MM.1S (cell line): ENCODE data around the gene NFATC2.

Experiments
- DNase-seq: peaks from one replicate; pipeline ENCODE4 v3.0.0-alpha.2; 2015
- H2AFZ ChIP-seq: fragments of 300-600 bp; sonication (generic); 2 replicates; pipeline ENCODE4 v1.6.0; 2016; ENCODE audit warnings: antibody characterized with exemption, low read length
- H3F3A ChIP-seq: fragments of 300-600 bp; sonication (generic); 2 replicates; pipeline ENCODE4 v1.6.1; 2016; ENCODE audit warnings: mild to moderate bottlenecking, antibody characterized with exemption, low read length, moderate library complexity, mixed read lengths; ENCODE audit not compliant: insufficient read depth
- H3K27ac ChIP-seq: fragments of 300-600 bp; sonication (generic); 2 replicates; pipeline ENCODE4 v1.5.1; 2016; ENCODE audit warnings: mild to moderate bottlenecking, low read length
- H3K27me3 ChIP-seq: fragments of 300-600 bp; sonication (generic); replicated peaks from 2 replicates; pipeline ENCODE4 v1.6.0; 2016; ENCODE audit warnings: low read length; ENCODE audit not compliant: insufficient read depth
- H3K36me3 ChIP-seq: fragments of 300-600 bp; sonication (generic); replicated peaks from 2 replicates; pipeline ENCODE4 v1.6.1; 2016; ENCODE audit warnings: mild to moderate bottlenecking, low read length, mixed read lengths; ENCODE audit not compliant: insufficient read depth
- H3K4me1 ChIP-seq: fragments of 300-600 bp; sonication (generic); 2 replicates; pipeline ENCODE4 v1.6.1; 2016; ENCODE audit warnings: low read length, mixed read lengths
- H3K4me2 ChIP-seq: fragments of 300-600 bp; sonication (generic); 2 replicates; pipeline ENCODE4 v1.6.0; 2016; ENCODE audit warnings: low read depth, low read length
- H3K4me3 ChIP-seq: fragments of 300-600 bp; sonication (generic); 2 replicates; pipeline ENCODE4 v1.5.1; 2016; ENCODE audit warnings: low read length, mixed read lengths
- H3K79me2 ChIP-seq: fragments of 300-600 bp; sonication (generic); 2 replicates; pipeline ENCODE4 v1.6.1; 2016; ENCODE audit warnings: mixed run types, low read length, mixed read lengths
- H3K9ac ChIP-seq: fragments of 300-600 bp; sonication (generic); 2 replicates; pipeline ENCODE4 v1.6.1; 2016; ENCODE audit warnings: low read length, mixed read lengths
- H3K9me2 ChIP-seq: fragments of 300-600 bp; sonication (generic); replicated peaks from 2 replicates; pipeline ENCODE4 v1.6.1; 2016; ENCODE audit warnings: mild to moderate bottlenecking, low read length, mixed read lengths; ENCODE audit not compliant: insufficient read depth
- H3K9me3 ChIP-seq: fragments of 300-600 bp; sonication (generic); replicated peaks from 2 replicates; pipeline ENCODE4 v1.6.1; 2016; ENCODE audit warnings: mild to moderate bottlenecking, low read length, mixed read lengths; ENCODE audit not compliant: insufficient read depth
- H4K20me1 ChIP-seq: fragments of 300-600 bp; sonication (generic); 2 replicates; pipeline ENCODE4 v1.6.1; 2016; ENCODE audit warnings: mild to moderate bottlenecking, low read length, moderate library complexity, mixed read lengths; ENCODE audit not compliant: insufficient read depth
- CTCF ChIP-seq: fragments of 300-600 bp; sonication (generic); IDR thresholded peaks from 2 replicates; pipeline ENCODE4 v1.5.1; 2016; ENCODE audit warnings: antibody characterized with exemption, low read length, mixed read lengths
- EZH2 ChIP-seq: fragments of 300-600 bp; sonication (generic); optimal IDR thresholded peaks from 2 replicates; pipeline ENCODE3; 2017; ENCODE audit warnings: low read depth, mild to moderate bottlenecking, antibody characterized with exemption, low read length, mixed read lengths
- EZH2phosphoT487 ChIP-seq: fragments of 300-600 bp; sonication (generic); IDR thresholded peaks from 2 replicates; pipeline ENCODE4 v1.6.1; 2018; ENCODE audit warnings: antibody characterized with exemption, low read length

NFATC2 gene

DNA sequence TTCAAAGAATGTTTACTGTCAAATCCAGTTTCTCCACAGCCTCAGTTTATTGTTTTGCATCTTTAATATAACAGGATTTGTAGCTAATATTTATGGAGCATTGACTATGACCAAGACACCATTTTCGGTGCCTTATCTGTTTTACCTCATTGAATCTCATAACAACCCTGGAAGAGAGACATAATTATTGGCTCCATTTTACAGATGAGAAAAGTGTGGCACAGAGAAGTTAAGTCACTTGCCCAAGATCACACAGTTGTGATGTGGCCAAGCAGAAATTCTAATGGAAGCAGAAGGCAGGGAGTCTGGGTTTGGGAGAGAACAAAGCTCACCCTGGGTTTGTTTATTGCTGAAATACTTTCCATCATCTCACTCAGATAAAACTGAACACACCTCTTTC, 17.5 kb upstream of the NFATC2 start:
- Histone ChIP-seq H3K27me3 (peaks cover 21% of the 10 kb centered on the region), H3F3A (no peaks in the 10 kb centered on the region), H4K20me1 (no peaks in the 10 kb centered on the region), H3K9me2 (no peaks in the 10 kb centered on the region), H3K27ac (no peak overlapping the region), H3K4me1 (no peaks in the 10 kb centered on the region), H3K36me3 (no peaks in the 10 kb centered on the region), H3K9ac (no peak overlapping the region), H3K79me2 (no peaks in the 10 kb centered on the region), H3K4me2 (no peak overlapping the region), H3K9me3 (no peaks in the 10 kb centered on the region), H3K4me3 (no peak overlapping the region), H2AFZ (no peak overlapping the region)
- DNase-seq, result no peak
- TF ChIP-seq CTCF, result no peak
- no peak for TF ChIP-seq EZH2phosphoT487
- TF ChIP-seq EZH2, result no peak

DNA sequence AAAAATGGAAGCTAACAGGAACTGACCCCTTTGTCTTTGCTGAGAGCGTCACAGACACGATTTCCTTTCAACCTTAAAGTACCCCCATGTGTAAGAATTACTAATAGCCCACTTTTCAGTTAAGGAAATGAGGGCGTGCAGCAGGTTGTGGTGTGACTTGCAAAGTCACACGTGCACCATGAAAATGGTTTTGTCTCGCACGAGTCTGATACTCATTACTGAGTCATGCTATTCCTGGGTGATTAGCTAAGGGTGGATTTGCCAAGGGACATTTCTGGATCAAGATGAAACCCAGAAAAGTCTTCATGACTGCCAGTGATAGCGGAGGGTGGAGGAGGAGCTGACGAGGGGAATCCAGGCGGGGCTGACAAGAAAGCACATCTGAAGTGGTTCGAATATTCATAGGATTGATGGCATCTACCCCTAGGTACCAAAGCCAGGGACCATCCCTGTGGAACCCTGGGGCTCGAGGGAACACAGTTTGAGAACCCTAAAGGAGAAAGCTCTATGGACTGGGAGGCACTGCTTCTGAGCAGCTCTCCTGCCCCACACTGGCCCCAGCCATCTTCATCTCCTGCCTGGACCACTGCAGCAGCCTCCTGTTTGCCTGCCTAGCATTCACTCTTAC, 12.1 kb upstream of the NFATC2 start:
- no peaks in the 10 kb centered on the region for H3K36me3 ChIP-seq
- H3K9me3 ChIP-seq, result no peaks in the 10 kb centered on the region
- H2AFZ ChIP-seq, result no peak overlapping the region
- H3K4me2 ChIP-seq, result no peak overlapping the region
- no peaks in the 10 kb centered on the region for H3K79me2 ChIP-seq
- no peak overlapping the region for H3K4me3 ChIP-seq
- no peak for DNase-seq
- no peak for TF ChIP-seq EZH2phosphoT487
- no peak for TF ChIP-seq EZH2
- no peak for TF ChIP-seq CTCF
- no peaks in the 10 kb centered on the region; the same call in 1 of the 2 replicates for H3K27me3 ChIP-seq
- no peaks in the 10 kb centered on the region for H4K20me1 ChIP-seq
- H3K9ac ChIP-seq, result no peak overlapping the region
- H3K4me1 ChIP-seq, result no peaks in the 10 kb centered on the region
- no peak overlapping the region for H3K27ac ChIP-seq
- no peaks in the 10 kb centered on the region for H3F3A ChIP-seq
- no peaks in the 10 kb centered on the region for H3K9me2 ChIP-seq

GRCh38 chr20:51553897-51554486, 11.5 kb upstream of the NFATC2 start:
- Histone ChIP-seq H3K9ac (no peak overlapping the region), H4K20me1 (no peaks in the 10 kb centered on the region), H2AFZ (no peak overlapping the region), H3K4me3 (no peak overlapping the region), H3K9me3 (no peaks in the 10 kb centered on the region), H3K79me2 (no peaks in the 10 kb centered on the region), H3K9me2 (no peaks in the 10 kb centered on the region), H3K27me3 (no peaks in the 10 kb centered on the region), H3K27ac (no peak overlapping the region), H3K4me2 (no peak overlapping the region), H3F3A (no peaks in the 10 kb centered on the region), H3K4me1 (no peaks in the 10 kb centered on the region), H3K36me3 (no peaks in the 10 kb centered on the region)
- TF ChIP-seq EZH2 (no peak), EZH2phosphoT487 (no peak), CTCF (no peak)
- no peak for DNase-seq
